Activated CD4-positive, alpha-beta T cell treated with anti-CD3 and anti-CD28 coated beads, Interleukin-2, amount 10 ng/mL, durations not matched to agents 24 days and 14 days (primary cell): ENCODE measurements around the gene GRB7. TPM values are rescaled to one million over a fixed set of nuclear protein-coding genes. Genes with fewer than 3 reads are reported as not detected.

Experiments used
- DNase-seq: peaks from one replicate; pipeline ENCODE4 v3.0.0; 2022
- H3K27ac Mint-ChIP-seq: one replicate; pipeline ENCODE4 v1.8.0; 2022; ENCODE audit warnings: mild to moderate bottlenecking, mixed read lengths
- H3K27me3 Mint-ChIP-seq: one replicate; pipeline ENCODE4 v1.8.0; 2022; ENCODE audit warnings: mixed read lengths
- H3K36me3 Mint-ChIP-seq: one replicate; pipeline ENCODE4 v1.8.0; 2022; ENCODE audit warnings: low read depth, mild to moderate bottlenecking, mixed read lengths
- H3K4me1 Mint-ChIP-seq: one replicate; pipeline ENCODE4 v1.8.0; 2021; ENCODE audit warnings: mixed read lengths
- H3K4me3 Mint-ChIP-seq: one replicate; pipeline ENCODE4 v1.8.0; 2022; ENCODE audit warnings: mild to moderate bottlenecking, moderate library complexity, mixed read lengths
- H3K9me3 Mint-ChIP-seq: one replicate; pipeline ENCODE4 v1.8.0; 2021; ENCODE audit warnings: mixed read lengths
- intact Hi-C: fragments of 100-400 bp; cut with micrococcal nuclease; formaldehyde crosslinking; loops from one replicate; pipeline ENCODE4 v1.15.1; 2023
- total RNA-seq: library from RNA; stranded (reverse); gene quantifications from 2 replicates; pipeline ENCODE4 v1.2.3, GENCODE V29; 2022

GRB7 gene
- total RNA-seq, 1 donor from 2014 or later, result 0.30 TPM

- Mint-ChIP-seq H3K9me3 (no peaks in the 10 kb centered on the region), H3K4me3 (no peak overlapping the region), H3K4me1 (peaks cover 21% of the 10 kb centered on the region), H3K27me3 (peaks cover 13% of the 10 kb centered on the region), H3K27ac (no peak overlapping the region), H3K36me3 (peaks cover 12% of the 10 kb centered on the region)
- intact Hi-C loops, result loop anchor here (5.0 kb wide), 1 partner anchor 45 kb away; the partner anchor contains the start of gene PGAP3
- no peak for DNase-seq
These were observed 5.2 kb upstream of the GRB7 start for GRCh38 chr17:39732586-39732985.

- Mint-ChIP-seq H3K36me3 (no peaks in the 10 kb centered on the region), H3K27ac (no peak overlapping the region), H3K27me3 (peaks cover 18% of the 10 kb centered on the region), H3K9me3 (no peaks in the 10 kb centered on the region), H3K4me3 (no peak overlapping the region), H3K4me1 (peaks cover 25% of the 10 kb centered on the region)
- DNase-seq, result no peak
- intact Hi-C loops, result no loop called here
These were observed 1.9 kb upstream of the GRB7 start for GRCh38 chr17:39735882-39736281.

- Mint-ChIP-seq H3K27ac (no peak overlapping the region), H3K27me3 (peaks cover 18% of the 10 kb centered on the region), H3K9me3 (no peaks in the 10 kb centered on the region), H3K36me3 (no peaks in the 10 kb centered on the region), H3K4me3 (no peak overlapping the region), H3K4me1 (peaks cover 25% of the 10 kb centered on the region)
- no peak for DNase-seq
- intact Hi-C loops, result no loop called here
These were observed 1.2 kb upstream of the GRB7 start for GRCh38 chr17:39736319-39737165.

DNA sequence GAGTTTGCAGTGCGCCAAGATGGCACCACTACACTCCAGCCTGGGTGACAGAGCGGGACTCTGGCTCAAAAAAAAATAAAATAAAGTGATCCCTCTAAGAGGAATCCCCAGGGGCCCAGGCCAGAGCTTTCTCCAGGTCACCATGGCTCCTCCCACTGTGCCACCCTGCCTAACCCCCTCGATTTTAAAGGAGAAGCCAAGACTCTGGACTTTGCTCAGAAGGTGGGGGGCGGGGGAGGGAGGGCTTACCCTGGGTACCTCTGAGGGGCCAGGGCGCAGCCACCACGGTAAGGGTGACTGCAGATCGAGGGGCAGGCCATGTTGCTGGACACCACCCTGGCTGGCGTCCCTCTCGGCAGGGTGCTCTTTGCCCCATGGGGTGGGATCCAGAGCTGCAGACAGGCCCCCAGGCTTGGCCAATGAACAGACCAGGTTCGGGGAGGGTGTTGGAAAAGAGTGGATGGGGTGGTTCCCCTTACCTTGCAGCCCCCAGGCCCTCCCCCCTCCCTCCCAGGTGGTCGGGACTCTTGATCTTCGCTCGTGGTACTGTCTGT, 455 bp upstream of the GRB7 start:
- H3K36me3 Mint-ChIP-seq, result no peaks in the 10 kb centered on the region
- DNase-seq, result no peak
- H3K27ac Mint-ChIP-seq, result no peak overlapping the region
- no peak overlapping the region for H3K4me3 Mint-ChIP-seq
- H3K27me3 Mint-ChIP-seq, result peaks cover 18% of the 10 kb centered on the region
- H3K9me3 Mint-ChIP-seq, result no peaks in the 10 kb centered on the region
- intact Hi-C loops, result no loop called here
- H3K4me1 Mint-ChIP-seq, result peaks cover 25% of the 10 kb centered on the region

GRCh38 chr17:39738568-39738901, 797 bp downstream of the GRB7 start:
- Mint-ChIP-seq H3K27ac (peak overlapping the region; percentile 84), H3K9me3 (no peaks in the 10 kb centered on the region), H3K36me3 (no peaks in the 10 kb centered on the region), H3K4me3 (peak overlapping the region; percentile 80), H3K27me3 (peaks cover 18% of the 10 kb centered on the region), H3K4me1 (peaks cover 25% of the 10 kb centered on the region)
- intact Hi-C loops, result no loop called here
- peak; percentile 85 for DNase-seq

DNA sequence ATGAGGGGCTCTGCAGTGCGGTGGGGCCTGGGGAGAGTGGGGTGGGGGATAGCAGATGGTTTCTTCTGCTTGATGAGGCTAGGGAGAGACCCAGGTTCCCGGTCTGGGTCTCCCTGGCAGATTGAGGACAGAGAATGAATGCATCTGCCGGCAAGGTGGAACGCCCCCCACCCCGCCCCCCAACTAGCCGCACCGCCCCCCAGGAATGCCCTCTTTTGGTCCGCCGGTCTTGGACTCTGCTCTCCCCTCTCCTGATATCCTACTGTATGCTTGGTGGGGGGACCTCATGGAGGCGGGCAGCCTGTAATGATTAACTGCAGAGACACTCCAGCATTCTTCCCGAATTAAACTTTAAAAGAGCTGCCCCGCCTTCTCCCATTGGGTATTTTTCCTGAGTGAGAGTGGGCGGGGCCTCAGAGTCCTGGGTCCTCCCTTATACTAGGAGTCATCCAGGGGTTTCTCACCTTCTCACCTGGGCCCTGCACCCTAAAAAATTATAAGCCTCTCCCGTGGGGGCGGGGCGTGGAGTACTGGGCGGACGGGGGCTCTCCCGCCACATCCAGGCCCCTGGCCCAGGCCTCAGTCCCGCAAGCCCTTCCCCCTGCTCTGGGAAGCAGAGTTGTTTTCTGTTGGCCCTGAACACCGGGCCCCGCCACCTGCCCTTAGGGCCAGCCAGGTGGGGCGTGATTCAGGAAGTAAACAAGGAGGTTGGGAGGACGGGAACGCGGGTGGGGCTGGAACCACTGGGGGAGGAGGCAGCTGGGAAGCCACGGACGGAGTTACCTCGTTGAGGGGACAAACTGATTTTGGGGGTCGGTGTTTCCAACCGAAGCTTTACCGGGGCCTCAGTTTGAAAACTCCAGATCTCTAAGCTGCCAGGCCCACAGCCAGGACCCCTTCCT, 1.5 kb downstream of the GRB7 start:
- Mint-ChIP-seq H3K4me1 (peaks cover 25% of the 10 kb centered on the region), H3K9me3 (no peaks in the 10 kb centered on the region), H3K4me3 (peak overlapping the region; percentile 80), H3K27ac (no peak overlapping the region), H3K36me3 (no peaks in the 10 kb centered on the region), H3K27me3 (peaks cover 18% of the 10 kb centered on the region)
- intact Hi-C loops, result no loop called here
- no peak for DNase-seq

- H3K36me3 Mint-ChIP-seq, result no peaks in the 10 kb centered on the region
- H3K4me1 Mint-ChIP-seq, result peaks cover 25% of the 10 kb centered on the region
- no peak overlapping the region for H3K4me3 Mint-ChIP-seq
- intact Hi-C loops, result loop anchor here (5.0 kb wide), 1 partner anchor 48 kb away; no protein-coding TSS in a partner anchor
- DNase-seq, result no peak
- H3K27me3 Mint-ChIP-seq, result peaks cover 16% of the 10 kb centered on the region
- H3K27ac Mint-ChIP-seq, result peak overlapping the region; percentile 45
- H3K9me3 Mint-ChIP-seq, result no peaks in the 10 kb centered on the region
These were observed 2.2 kb downstream of the GRB7 start for GRCh38 chr17:39739885-39740356.

DNA sequence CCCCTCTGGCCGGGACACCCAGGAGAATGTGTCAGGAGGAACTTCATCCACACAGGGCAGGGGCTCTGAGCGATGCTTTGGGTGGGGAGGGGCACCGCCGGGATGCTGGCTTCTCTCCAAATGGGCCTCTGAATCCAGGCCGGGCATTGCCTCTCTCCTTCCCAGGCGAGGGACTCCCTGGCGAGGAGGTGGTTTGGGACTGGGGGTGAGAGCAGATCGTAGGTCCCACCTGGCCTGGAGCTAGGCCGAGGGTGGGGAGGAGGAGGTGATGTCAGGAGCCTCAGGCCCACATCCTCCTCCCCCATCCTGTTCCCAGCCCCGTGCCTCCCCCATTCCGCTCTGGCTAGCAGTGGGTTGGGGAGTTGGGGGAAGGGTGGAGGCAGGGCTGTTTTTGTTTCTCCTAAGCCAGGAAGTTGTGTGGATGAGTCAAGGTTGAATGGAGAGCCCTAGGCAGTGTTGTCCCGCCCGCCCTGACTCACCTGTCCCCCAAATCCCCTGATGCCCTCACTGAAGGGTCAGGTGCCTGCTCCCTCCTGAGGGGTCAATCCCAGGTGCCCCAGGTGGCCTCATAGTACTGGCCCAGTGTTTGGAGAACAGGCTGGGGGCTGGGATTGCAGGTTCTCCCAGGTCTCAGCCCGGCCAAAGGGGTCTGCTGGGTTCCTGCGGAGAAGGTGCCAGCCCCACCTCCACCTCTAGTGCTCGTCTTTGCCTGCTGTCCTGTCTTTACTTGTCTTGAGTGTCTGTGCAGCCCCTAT, 2.8 kb downstream of the GRB7 start:
- Mint-ChIP-seq H3K4me3 (no peak overlapping the region), H3K27ac (peak overlapping the region; percentile 45), H3K9me3 (no peaks in the 10 kb centered on the region), H3K36me3 (no peaks in the 10 kb centered on the region), H3K4me1 (peaks cover 25% of the 10 kb centered on the region), H3K27me3 (peaks cover 15% of the 10 kb centered on the region)
- DNase-seq, result peak; percentile 65
- intact Hi-C loops, result loop anchor here (5.0 kb wide), 1 partner anchor 48 kb away; no protein-coding TSS in a partner anchor

DNA sequence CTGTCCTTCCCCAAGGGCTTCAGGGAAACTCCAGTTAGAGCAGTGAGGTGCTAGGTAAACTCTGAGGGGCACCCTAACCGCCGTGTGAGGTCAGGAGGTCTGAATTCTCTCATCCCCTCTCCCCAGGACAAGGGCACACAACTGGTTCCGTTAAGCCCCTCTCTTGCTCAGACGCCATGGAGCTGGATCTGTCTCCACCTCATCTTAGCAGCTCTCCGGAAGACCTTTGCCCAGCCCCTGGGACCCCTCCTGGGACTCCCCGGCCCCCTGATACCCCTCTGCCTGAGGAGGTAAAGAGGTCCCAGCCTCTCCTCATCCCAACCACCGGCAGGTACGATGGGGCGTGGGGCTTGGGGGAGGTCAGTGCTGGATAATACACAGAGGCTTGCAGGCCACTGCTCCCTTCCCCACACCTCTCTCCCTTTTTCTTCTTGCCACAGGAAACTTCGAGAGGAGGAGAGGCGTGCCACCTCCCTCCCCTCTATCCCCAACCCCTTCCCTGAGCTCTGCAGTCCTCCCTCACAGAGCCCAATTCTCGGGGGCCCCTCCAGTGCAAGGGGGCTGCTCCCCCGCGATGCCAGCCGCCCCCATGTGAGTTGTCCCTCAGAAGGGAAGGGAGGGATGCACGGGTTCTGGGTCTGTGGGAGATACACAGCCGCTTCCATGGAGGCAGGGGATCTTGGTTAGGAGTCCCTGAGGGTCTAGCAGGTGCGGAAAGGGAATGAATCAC, 4.6 kb downstream of the GRB7 start:
- Mint-ChIP-seq H3K27ac (no peak overlapping the region), H3K27me3 (peaks cover 6% of the 10 kb centered on the region), H3K9me3 (no peaks in the 10 kb centered on the region), H3K4me1 (peaks cover 17% of the 10 kb centered on the region), H3K36me3 (no peaks in the 10 kb centered on the region), H3K4me3 (no peak overlapping the region)
- no peak for DNase-seq
- intact Hi-C loops, result loop anchor here (5.0 kb wide), 1 partner anchor 50 kb away; no protein-coding TSS in a partner anchor

- Mint-ChIP-seq H3K4me3 (no peak overlapping the region), H3K9me3 (no peaks in the 10 kb centered on the region), H3K27me3 (peaks cover 3% of the 10 kb centered on the region), H3K36me3 (no peaks in the 10 kb centered on the region), H3K4me1 (peaks cover 17% of the 10 kb centered on the region), H3K27ac (no peak overlapping the region)
- DNase-seq, result no peak
- intact Hi-C loops, result loop anchor here (5.0 kb wide), 1 partner anchor 51 kb away; no protein-coding TSS in a partner anchor
These were observed 5.2 kb downstream of the GRB7 start for GRCh38 chr17:39742856-39743436.

DNA sequence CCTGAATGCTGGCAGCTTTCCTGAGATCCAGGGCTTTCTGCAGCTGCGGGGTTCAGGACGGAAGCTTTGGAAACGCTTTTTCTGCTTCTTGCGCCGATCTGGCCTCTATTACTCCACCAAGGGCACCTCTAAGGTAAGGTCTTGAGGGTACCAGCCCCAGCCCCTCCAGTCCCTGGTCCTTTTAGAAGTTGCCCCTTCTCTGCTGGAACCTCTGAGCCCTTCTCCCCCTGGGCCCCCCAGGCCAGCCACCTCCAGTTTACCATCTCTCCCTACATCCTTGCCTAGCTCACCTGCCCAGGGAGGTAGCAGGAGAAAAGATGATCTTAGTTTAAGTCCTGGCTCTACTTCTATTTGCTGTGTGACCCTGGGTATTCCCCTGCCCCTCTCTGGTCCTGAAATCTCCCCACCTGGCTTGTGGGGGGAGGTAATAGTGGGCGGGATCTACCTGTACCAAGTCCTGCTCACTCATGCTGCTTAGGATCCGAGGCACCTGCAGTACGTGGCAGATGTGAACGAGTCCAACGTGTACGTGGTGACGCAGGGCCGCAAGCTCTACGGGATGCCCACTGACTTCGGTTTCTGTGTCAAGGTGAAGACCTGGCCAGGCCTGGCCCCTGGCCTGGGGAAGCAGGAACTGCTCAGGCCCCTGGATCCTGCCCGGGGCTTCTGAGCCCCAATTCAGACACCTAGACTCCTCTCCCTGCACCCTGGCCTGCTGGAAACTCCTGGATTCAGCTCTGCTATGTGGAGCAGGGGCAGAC, 6.5 kb downstream of the GRB7 start:
- H3K4me1 Mint-ChIP-seq, result peaks cover 10% of the 10 kb centered on the region
- H3K36me3 Mint-ChIP-seq, result no peaks in the 10 kb centered on the region
- no peak for DNase-seq
- no peak overlapping the region for H3K27ac Mint-ChIP-seq
- intact Hi-C loops, result loop anchor here (5.0 kb wide), 1 partner anchor 52 kb away; no protein-coding TSS in a partner anchor
- no peak overlapping the region for H3K4me3 Mint-ChIP-seq
- H3K9me3 Mint-ChIP-seq, result no peaks in the 10 kb centered on the region
- no peaks in the 10 kb centered on the region for H3K27me3 Mint-ChIP-seq

DNA sequence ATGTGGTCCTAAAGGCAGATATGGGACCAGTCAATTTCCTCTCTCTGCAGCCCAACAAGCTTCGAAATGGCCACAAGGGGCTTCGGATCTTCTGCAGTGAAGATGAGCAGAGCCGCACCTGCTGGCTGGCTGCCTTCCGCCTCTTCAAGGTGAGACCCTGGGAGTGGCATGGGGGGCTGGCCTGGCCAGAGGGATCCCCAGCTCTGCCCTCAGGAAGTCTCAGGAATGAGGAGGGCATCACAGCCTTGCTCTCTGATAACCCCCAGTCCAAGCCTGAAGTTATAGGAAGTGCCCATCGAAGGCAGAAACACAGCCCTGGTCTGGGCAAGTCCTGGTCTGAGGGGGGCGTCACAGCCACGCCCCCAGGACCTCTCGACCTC, 7.1 kb downstream of the GRB7 start:
- no peaks in the 10 kb centered on the region for H3K36me3 Mint-ChIP-seq
- H3K4me1 Mint-ChIP-seq, result peaks cover 8% of the 10 kb centered on the region
- no peak overlapping the region for H3K4me3 Mint-ChIP-seq
- no peak overlapping the region for H3K27ac Mint-ChIP-seq
- H3K27me3 Mint-ChIP-seq, result no peaks in the 10 kb centered on the region
- no peaks in the 10 kb centered on the region for H3K9me3 Mint-ChIP-seq
- DNase-seq, result no peak
- intact Hi-C loops, result loop anchor here (5.0 kb wide), 1 partner anchor 53 kb away; no protein-coding TSS in a partner anchor
